ENCODE data around the gene HDGF. TPM values are rescaled to one million over a fixed set of nuclear protein-coding genes. Genes with fewer than 3 reads are reported as not detected.

Gene HDGF
- total and polyA plus RNA-seq, 3 donors from 2014 or later, result 78.2 to 133 (median 97.7) TPM

DNA sequence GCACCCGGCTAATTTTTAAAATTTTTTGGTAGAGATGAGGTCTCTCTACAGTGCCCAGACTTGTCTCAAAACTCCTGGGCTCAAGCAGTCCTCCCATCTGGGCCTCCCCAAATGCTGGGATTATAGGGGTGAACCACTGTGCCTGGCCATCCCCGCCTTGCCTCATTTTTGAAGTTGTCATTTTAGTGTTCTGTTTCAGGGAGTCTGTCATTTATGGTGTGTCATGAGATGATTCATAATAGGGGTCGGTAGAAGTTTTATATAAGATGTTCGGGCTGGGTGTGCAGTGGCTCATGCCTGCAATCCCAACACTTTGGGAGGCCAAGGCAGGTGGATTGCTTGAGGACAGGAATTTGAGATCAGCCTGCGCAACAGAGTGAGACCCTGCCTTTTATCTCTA is 24.3 kb upstream of the HDGF start:
- intact Hi-C loops (cut with DNase I; ENCODE audit: low total_unique reads), result no loop called here
- H3K27ac ChIP-seq, result no peak overlapping the region
- TF ChIP-seq, protein P1, sequence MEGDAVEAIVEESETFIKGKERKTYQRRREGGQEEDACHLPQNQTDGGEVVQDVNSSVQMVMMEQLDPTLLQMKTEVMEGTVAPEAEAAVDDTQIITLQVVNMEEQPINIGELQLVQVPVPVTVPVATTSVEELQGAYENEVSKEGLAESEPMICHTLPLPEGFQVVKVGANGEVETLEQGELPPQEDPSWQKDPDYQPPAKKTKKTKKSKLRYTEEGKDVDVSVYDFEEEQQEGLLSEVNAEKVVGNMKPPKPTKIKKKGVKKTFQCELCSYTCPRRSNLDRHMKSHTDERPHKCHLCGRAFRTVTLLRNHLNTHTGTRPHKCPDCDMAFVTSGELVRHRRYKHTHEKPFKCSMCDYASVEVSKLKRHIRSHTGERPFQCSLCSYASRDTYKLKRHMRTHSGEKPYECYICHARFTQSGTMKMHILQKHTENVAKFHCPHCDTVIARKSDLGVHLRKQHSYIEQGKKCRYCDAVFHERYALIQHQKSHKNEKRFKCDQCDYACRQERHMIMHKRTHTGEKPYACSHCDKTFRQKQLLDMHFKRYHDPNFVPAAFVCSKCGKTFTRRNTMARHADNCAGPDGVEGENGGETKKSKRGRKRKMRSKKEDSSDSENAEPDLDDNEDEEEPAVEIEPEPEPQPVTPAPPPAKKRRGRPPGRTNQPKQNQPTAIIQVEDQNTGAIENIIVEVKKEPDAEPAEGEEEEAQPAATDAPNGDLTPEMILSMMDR (IDR thresholded peaks at IDR 0.05), result no peak
- TF ChIP-seq POLR2A (IDR thresholded peaks at IDR 0.05), result no peak
- no peaks in the 10 kb centered on the region for H3K9me3 ChIP-seq
- no peak overlapping the region for H3K4me3 ChIP-seq
- WGBS, 2 donors, result 81 to 86% methylated on average over 5 of the region's 5 CpGs
- no peaks in the 10 kb centered on the region for H3K27me3 ChIP-seq
- H3K36me3 ChIP-seq (ENCODE audit: low read depth, missing control alignments), result no peaks in the 10 kb centered on the region
- peaks cover 32% of the 10 kb centered on the region for H3K4me1 ChIP-seq
- no peak for DNase-seq

- no peaks in the 10 kb centered on the region for H3K27me3 ChIP-seq
- no peak for DNase-seq
- H3K4me3 ChIP-seq, result no peak overlapping the region
- intact Hi-C loops (cut with DNase I; ENCODE audit: low total_unique reads), result no loop called here
- peaks cover 53% of the 10 kb centered on the region for H3K4me1 ChIP-seq
- 86 to 91% methylated on average over 3 of the region's 3 CpGs for WGBS, 2 donors
- H3K27ac ChIP-seq, result peak overlapping the region in 1 of 2 donors; percentile 28
- H3K9me3 ChIP-seq, result no peaks in the 10 kb centered on the region
- TF ChIP-seq, protein P1 (IDR thresholded peaks at IDR 0.05), result no peak
- TF ChIP-seq POLR2A (IDR thresholded peaks at IDR 0.05), result no peak
- no peaks in the 10 kb centered on the region for H3K36me3 ChIP-seq (ENCODE audit: low read depth, missing control alignments)
Measured at GRCh38 chr1:156773607-156774006, 22.1 kb upstream of the HDGF start.

GRCh38 chr1:156772728-156773497 is 21.4 kb upstream of the HDGF start:
- Histone ChIP-seq H3K36me3 (ENCODE audit: low read depth, missing control alignments) (no peaks in the 10 kb centered on the region), H3K4me3 (no peak overlapping the region), H3K4me1 (peaks cover 58% of the 10 kb centered on the region), H3K9me3 (no peaks in the 10 kb centered on the region), H3K27ac (peak overlapping the region; percentile 3 to 28), H3K27me3 (no peaks in the 10 kb centered on the region)
- WGBS, 2 donors, result 32 to 37% methylated on average over 9 of the region's 9 CpGs
- DNase-seq, result peak; percentile 24
- intact Hi-C loops (cut with DNase I; ENCODE audit: low total_unique reads), result no loop called here
- TF ChIP-seq, protein P1 (IDR thresholded peaks at IDR 0.05), result no peak
- no peak for TF ChIP-seq POLR2A (IDR thresholded peaks at IDR 0.05)

- Histone ChIP-seq H3K4me3 (no peak overlapping the region), H3K27ac (peak overlapping the region in 1 of 2 donors; percentile 3), H3K9me3 (no peaks in the 10 kb centered on the region), H3K4me1 (peaks cover 53% of the 10 kb centered on the region), H3K36me3 (ENCODE audit: low read depth, missing control alignments) (no peaks in the 10 kb centered on the region), H3K27me3 (no peaks in the 10 kb centered on the region)
- 73 to 85% methylated on average over 3 of the region's 3 CpGs for WGBS, 2 donors
- intact Hi-C loops (cut with DNase I; ENCODE audit: low total_unique reads), result no loop called here
- TF ChIP-seq, protein P1 (IDR thresholded peaks at IDR 0.05), result no peak
- no peak for TF ChIP-seq POLR2A (IDR thresholded peaks at IDR 0.05)
- DNase-seq, result no peak
Measured at GRCh38 chr1:156772222-156772621, 20.7 kb upstream of the HDGF start.

Measured in testis (tissue), 3 donors.